Measurements from ENCODE around the gene CYRIA. TPM values are rescaled to one million over a fixed set of nuclear protein-coding genes. Genes with fewer than 3 reads are reported as not detected.

CYRIA gene
- polyA plus RNA-seq (2012; ENCODE audit: insufficient read depth, insufficient read length): 0.92 TPM

DNA sequence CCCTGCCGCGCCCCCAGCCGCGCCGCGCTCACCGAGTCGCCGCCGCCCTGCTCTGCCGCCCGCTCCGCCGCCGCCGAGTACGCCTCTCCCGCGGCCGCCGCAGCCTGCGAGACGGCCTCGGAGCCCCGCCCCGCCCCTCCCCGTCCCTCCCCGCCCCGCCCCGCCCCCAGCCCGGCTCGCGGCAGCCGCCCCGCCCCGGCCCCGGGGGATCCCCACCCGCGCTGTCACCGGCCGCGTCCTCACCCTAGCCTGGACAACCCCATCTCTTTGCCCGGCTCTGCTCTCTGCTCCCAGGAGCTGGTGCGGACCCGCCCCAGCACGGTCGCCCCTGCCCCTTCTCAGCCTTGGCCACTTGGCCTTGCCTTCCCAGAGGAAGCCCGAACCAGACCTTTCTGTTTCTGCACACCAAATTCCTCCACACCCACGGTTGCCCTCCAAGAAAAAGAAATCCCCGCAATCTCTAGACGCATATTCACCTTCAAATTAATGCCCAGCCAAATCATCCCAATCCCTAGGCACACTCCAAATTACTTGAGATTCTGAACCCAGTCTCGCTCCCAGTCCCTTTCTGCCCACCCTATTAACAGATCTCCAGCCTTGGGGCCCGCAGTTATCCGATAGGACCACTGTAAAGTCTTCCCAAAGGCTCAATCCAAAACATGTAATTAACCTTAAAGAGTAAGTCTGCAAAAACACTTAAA lies at the start of gene CYRIA:
Gene CYRIA (minus strand): TSS at position 87 of the 701 bp plus-strand sequence. CDS start 77,715 bp downstream, outside the sequence.
- no peak for DNase-seq (ENCODE audit: low read depth, low spot score)
- H3K4me3 ChIP-seq (ENCODE audit: low read length): peak within 1 kb of the TSS; percentile 38

DNA sequence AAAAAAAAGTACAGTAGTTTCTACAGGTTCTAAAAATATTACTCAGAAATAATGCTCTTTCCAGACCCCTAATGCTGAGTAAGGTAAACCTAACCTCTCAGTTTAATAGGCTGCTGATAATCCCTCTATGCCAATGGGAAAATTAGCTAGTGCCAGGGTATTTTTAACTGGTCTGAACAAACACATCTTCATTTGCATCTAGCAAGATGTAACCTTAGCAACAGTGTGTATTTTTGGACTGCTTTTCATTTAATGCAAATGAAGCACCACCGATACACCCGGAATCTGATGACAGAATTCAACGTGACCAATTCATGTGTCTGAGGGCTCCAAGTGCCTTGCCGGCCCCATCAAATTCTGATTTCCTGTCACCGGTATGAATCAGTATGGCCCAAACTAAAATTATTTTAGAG lies 47.4 kb upstream of the CYRIA start:
- DNase-seq (ENCODE audit: low read depth, low spot score): no peak
- no peak overlapping the region for H3K4me3 ChIP-seq (ENCODE audit: low read length)

DNA sequence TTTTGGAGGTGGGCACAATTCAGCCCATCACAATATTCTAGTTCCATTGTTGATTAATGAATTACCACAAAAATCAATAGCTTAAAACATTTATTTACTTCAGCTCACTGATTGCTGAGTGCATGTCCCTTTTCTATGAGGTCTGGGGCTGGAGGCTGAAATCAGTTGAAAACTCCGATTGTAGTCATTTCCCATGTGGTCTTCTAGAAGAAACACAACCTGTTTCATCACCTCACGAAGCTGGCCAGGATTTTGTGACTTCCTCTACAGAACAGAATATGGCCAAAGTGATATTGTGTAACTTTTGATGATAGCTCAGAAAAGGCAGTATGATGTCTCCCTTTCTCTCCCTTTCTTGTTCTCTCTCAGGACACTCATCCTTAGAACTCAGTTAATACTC lies 44.1 kb upstream of the CYRIA start:
- H3K4me3 ChIP-seq (ENCODE audit: low read length): no peak overlapping the region
- DNase-seq (ENCODE audit: low read depth, low spot score): no peak

DNA sequence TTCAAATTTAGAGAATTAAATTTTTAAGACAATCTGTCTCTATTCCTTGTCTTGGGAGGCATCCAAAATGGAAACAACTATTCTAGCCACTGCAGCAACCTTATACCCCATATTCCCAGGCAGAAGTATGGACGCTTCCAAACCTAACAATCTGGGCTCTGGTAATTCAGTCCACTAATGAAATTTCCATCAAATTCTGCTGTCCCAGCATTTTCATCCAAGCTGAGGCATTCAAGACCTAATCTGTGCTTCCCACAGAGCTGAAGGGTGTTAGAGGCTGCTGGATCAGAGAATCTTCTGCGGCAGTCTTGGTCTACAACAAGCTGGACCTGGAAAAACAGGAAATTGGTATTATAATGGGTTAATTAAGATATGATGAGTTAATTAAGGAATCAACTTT lies 42.5 kb upstream of the CYRIA start:
- no peak for DNase-seq (ENCODE audit: low read depth, low spot score)
- no peak overlapping the region for H3K4me3 ChIP-seq (ENCODE audit: low read length)

DNA sequence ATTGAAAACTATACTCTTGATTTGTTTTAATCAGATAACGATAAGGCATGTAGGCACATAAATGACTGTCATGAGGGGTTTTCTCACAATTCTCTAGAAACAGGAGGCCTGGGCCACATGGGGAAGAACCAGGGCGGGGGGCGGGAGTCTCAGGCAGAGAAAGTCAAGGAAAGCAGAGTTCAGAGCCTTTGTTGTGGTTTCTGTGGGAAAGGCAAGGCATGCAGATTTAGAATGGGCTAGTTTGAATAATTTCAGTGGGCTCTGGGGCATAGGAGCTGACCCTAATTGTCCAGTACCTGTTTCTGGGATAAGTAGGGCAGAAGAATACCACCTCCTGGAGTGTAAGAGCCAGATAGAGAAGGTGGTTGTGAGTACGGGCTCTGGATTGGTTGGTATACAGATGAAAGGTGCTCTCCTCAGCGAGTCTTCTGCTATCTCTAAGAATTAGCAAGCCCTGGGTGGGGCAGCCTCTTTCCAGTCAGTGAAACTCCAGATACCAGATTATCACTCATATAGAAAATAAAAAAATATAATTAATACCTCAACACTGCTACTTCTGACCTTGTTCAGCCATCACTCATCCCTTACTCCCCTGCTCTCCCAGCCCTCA lies 41.5 kb upstream of the CYRIA start:
- peak; percentile 16 for DNase-seq (ENCODE audit: low read depth, low spot score)
- no peak overlapping the region for H3K4me3 ChIP-seq (ENCODE audit: low read length)

DNA sequence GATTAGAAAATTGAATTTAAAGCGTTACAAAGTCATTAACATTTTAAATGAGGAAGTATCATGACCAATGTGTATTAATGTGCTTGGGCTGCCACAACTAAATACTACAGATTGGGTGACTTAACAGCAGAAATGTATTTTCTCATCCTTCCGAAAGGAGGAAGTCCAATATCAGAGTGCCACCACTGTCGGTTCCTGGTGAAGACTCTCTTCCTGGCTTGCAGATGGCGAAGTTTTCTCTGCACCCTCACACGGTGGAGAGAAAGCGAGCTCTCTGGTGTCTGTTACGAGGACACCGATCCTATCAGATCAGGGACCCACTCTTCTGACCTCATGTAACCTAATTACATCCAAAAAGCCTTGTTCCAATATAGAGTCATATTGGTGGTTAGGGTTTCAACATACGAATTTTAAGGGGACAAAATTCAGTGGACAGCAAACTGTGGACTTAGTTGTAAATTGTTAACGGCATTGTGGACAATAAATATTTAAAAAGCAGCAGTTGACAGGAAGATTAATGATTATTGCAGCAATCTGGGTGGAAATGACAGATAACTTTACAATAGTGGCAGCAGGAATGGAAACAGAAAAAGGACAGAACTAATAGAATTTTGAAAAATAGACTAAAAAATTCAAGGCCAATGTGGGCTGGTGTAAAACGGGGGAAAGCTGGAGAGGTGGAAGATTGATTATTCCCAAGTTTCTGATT lies 35.1 kb upstream of the CYRIA start:
- no peak overlapping the region for H3K4me3 ChIP-seq (ENCODE audit: low read length)
- no peak for DNase-seq (ENCODE audit: low read depth, low spot score)

DNA sequence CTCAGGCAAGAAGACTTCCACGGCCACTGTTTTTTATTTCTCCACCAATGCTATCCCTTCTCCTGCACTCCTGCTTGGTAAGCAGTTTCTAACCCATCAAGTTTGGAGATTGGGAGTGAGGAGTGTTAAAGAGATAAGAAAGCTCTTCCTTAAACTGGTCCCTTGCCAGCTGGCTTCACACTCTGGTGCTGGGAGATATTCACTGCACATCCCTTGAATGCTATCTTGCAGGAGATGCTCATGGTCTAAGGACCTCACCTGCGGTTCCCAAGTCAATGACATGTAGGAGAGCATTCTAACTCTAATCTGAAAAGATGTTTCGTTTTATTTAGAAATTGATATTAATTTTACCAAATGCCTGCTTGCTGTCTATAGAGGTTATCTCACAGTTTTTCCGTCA lies 28.2 kb upstream of the CYRIA start:
- no peak for DNase-seq (ENCODE audit: low read depth, low spot score)
- H3K4me3 ChIP-seq (ENCODE audit: low read length): no peak overlapping the region

DNA sequence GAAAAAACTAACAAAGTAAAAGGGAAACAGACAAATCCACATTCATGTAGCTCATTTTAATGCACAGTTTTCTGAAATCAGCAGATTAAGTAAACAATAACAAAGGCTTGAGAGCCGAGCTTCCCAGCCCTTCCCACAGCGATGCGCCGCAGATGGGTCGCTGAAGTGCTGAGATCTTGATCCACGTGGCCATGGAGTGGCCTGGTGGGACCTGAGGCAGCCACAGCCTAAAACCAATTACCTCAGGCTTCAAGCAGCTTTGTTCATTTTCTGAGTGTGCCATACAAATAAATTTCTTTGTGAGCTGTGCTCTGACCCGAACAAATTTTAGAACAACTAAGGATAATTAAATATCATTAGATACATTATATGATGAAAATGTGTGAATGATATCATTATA lies 25.6 kb upstream of the CYRIA start:
- H3K4me3 ChIP-seq (ENCODE audit: low read length): no peak overlapping the region
- no peak for DNase-seq (ENCODE audit: low read depth, low spot score)

DNA sequence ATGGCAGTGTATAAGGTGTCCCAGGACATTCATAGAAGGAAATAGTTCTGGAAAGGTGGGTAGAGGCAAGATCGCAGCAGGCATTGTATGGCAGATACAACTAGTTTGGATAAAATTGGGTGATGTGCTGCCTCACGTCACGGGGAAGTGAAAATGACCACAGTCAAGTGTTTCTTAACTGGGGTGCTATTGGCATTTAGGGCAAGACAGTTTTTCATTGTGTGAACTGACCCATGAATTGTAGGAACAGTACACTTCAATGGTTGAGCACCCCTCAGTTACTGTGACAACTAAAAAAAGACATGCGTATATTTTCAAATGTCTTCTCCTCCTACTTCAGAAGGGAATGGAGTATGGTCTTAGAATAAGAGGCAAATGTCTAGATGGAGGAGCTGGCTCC lies 22.3 kb upstream of the CYRIA start:
- DNase-seq (ENCODE audit: low read depth, low spot score): no peak
- H3K4me3 ChIP-seq (ENCODE audit: low read length): no peak overlapping the region

DNA sequence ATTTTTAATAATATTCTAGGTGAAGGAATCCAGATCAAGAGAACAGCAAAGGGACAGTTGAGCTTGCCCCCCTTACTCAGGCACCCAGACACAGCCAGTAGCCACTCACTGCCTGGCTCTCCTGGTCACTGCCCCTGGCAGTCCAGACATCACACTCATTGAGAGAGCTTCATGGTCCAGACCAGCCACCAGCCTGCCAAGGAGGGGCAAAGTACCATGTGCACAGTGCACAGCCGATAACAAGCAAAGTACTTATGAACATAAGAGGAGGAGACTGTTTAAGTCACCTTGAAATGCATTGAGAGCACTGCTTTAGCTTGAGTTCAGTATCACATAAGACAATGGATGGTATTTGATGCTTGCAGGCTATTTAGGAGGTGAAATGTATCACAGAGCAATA lies 21.6 kb upstream of the CYRIA start:
- H3K4me3 ChIP-seq (ENCODE audit: low read length): no peak overlapping the region
- DNase-seq (ENCODE audit: low read depth, low spot score): no peak

DNA sequence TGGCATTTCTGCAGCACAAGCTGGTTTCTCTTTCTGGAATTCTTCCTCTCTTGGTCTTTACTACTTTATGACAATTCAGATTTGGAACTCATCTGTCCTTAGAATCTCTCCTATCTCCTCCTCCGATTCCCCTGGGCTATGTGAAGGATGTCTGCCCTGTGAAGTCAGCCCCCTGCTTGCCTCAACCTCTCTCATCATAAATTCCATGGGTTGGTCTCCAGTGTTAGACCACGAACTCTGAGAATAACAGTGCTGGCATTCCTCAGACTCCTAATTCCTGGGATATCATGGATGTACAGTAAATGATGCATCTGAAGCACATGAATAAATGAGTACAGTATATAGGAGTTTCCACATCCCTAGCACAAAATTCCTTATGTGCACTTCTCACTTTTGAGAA lies 21.0 kb upstream of the CYRIA start:
- H3K4me3 ChIP-seq (ENCODE audit: low read length): no peak overlapping the region
- no peak for DNase-seq (ENCODE audit: low read depth, low spot score)

DNA sequence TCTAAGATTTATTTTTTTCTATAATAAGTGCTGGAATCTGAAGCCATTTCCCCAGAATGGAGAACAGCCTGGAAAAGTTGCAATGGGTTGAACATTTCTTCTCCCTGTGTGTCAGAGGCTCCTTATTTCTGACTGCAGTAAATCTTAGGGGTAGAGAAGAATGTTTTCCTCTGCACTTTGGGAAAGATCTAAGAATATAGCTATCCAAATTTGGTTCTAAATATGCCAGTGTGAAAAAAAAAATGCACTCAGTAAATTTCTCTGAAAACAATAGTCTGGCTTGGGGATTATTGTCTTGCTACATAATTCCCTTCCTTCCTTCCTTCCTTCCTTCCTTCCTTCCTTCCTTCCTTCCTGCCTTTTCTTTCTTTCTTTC lies 19.7 kb upstream of the CYRIA start:
- DNase-seq (ENCODE audit: low read depth, low spot score): no peak
- H3K4me3 ChIP-seq (ENCODE audit: low read length): no peak overlapping the region

DNA sequence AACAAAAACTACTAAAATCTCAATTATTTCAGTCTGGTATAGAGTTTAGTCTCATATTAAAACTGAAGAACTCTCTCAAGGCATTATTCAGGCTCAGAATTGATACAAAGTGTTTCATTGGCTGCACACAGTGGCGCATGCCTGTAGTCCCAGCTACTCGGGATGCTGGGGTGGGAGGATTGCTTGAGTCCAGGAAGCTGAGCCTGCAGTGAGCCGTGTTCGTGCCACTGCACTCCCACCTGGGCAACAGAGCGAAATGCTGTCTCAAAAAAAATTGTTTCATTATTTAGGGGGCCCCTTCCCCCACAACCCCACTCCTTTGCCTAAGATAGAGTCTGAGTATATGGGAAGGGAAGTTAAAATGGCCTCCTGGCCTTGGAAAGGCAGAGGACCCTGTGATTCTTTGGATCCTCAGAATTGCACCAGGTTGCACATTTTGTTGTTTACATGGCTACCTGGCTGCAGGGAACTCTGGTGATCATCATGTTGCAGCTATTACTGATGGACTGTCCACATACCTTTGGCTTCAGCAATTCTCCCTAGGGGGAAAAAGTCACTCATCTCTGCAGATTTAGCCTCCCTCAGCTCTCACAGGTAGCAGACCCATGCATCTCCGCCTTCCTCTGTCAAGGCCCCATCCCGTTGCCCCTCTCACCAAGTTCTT lies 19.2 kb upstream of the CYRIA start:
- H3K4me3 ChIP-seq (ENCODE audit: low read length): no peak overlapping the region
- no peak for DNase-seq (ENCODE audit: low read depth, low spot score)

DNA sequence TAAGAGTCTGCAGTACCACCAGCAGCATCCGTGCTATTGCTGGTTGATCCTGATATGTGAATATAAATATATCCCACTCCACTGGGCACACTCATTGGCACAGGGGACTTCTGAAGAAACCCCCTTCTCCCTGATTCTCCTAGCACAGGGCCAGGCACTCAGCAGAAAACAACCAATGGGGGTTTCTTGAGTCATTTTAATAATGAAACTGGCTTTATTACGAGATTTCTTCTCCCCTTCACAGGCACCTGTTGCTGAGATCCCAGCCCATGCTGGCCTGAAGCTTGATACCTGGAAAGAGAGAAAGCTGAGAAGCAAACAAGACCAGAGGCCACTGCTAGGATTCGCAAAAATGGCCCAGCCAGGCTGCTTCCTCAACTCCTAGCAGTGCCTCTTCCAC lies 17.9 kb upstream of the CYRIA start:
- DNase-seq (ENCODE audit: low read depth, low spot score): no peak
- H3K4me3 ChIP-seq (ENCODE audit: low read length): no peak overlapping the region

DNA sequence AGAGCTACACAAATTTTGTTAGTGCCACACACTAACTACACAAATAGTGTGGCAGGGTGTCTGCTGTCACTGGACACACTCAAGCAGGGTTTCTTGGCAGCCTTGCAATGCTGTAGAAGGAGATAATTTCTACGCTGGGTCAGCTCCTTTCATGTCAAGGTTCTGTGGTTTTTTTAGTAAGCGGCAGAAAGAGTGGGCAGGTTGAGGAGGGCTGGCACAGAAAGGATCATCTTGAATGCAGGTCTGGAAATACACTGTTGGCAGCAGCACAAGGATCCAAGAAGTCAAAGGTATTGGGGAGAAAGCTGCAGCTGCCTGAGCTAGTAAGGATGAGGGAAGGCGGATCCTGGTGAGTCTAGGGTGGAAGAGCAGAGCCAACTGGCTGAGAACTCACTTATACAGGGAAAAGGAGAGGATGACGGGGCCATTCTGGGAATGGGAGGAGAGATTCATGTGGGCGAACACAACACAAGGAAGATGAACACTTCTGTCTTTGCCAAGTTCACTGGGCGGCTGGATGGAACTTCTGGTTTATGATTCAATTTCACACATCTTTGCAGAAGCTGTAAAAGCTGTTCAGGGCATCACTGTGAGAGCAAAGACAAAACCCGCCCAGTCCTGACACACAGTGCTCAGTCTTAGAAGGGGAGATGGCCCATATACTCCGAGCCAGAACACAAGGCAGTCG lies 16.9 kb upstream of the CYRIA start:
- no peak for DNase-seq (ENCODE audit: low read depth, low spot score)
- H3K4me3 ChIP-seq (ENCODE audit: low read length): no peak overlapping the region

DNA sequence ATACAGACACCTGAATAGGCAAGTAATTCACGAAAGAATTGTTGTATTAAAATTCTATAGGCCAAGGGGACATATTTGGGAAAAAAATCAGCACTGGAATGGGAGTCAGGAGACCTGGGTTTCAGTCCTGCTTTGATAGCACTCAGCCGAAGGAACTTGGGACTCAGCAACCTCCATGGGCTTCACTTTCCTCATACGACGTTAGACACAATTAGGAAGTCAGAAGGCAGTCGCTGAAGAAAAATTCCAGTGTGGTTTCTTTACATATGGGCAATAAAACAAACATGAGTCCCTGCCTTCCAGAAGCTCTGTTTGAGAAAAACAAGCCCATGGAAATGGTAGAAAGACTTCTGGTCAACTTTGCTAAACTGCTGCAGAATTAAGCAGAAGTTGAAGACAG lies 15.1 kb upstream of the CYRIA start:
- no peak for DNase-seq (ENCODE audit: low read depth, low spot score)

DNA sequence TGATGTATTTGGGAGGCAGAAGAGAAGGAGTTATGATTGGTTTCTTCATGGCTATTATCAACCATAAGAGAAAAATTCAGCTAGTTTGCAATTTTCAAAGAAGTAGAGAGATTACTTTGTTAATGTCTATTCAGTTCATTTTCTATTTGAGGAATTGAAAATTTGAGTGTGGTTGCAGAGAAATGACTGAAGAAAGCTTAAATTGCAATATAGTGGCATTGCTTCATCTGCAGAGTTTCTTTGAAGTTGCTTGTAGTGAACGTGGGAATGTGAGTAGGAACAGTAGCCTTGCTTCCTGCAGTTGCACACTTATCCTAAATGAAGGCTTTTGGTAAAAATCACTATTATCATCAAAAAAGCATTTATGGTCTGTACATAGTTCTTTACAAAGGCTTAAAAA lies 14.7 kb upstream of the CYRIA start:
- H3K4me3 ChIP-seq (ENCODE audit: low read length): no peak overlapping the region
- no peak for DNase-seq (ENCODE audit: low read depth, low spot score)

More for the DNA sequence above, 15.1 kb upstream of the CYRIA start:
- H3K4me3 ChIP-seq (ENCODE audit: low read length): no peak overlapping the region

DNA sequence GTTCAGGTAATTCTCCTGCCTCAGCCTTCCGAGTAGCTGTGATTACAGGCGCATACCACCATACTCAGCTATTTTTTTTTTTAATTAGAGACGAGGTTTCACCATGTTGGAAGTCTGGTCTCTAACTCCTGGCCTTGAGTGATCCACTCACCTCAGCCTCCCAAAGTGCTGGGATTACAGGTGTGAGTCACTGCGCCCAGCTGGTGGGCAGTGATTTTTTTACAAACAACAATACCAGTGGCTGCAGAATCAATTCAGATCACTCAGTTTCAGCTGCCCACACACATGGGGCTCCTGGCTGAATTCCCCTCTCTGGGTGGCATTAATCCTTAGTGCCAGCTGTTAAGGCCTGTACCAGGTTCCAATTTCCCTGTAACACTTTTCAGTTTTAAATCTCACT lies 13.3 kb upstream of the CYRIA start:
- no peak for DNase-seq (ENCODE audit: low read depth, low spot score)
- H3K4me3 ChIP-seq (ENCODE audit: low read length): no peak overlapping the region

DNA sequence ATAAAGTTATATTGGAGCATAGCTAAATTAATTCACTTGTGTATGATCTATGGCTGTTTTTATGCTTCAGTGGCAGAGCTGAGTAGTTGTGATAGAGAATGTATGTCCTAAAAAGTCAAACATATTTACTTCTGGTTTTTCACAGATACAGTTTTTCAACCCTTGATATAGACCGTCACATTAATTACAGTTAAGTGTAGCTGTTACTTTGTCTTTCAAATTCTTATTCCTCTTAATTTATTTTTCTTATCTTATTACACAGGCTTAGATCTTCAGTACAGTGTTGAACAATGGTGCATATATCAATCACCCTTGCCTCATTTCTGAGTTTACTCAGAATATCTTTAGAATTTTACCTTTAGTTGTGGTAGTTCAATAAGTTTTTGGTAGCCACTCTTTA lies 12.2 kb upstream of the CYRIA start:
- DNase-seq (ENCODE audit: low read depth, low spot score): no peak
- H3K4me3 ChIP-seq (ENCODE audit: low read length): no peak overlapping the region

Data from Jurkat, Clone E6-1 (cell line).